ENCODE measurements around the gene LNPEP.
"Not testable (repeated sequence)": the region's sequence is repeated elsewhere in the genome, so short reads cannot be mapped to it uniquely, and the experiment has no call there.

Gene LNPEP

DNA sequence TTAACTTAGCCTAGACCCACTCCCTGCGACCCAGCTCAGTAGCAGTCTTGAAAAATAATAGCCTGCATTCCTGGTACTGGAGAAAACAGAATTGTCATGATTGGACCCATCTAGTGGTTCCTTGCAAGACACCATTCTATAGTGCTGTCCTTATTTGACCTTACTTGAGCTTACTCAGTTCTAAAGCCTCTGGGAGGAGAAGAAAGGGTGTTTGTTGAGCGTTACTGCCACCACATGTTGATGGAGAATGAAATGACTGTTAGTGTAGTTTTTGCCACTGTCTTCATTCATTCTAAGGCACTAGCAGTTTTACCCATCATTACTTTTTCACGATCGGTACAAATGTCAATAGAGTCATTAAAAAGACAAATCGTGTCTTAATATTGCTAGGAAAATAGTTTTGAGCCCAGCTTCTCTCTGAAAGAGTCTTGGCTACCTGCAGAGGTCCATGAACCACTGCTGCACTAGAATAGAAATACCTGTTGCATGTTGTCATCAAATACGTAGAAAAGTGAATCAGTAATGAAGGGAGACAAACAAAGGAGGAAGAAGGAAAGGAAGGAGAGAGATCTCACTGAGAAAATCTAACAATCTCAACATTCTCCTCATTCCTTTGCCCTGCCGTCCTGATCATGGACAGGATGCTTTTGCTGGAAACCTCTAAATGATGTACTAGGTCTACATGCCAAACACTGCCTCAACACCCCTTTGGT is 110.5 kb downstream of the LNPEP start:
- no peak for DNase-seq (ENCODE audit: low read depth in 2 of 3, low spot score in 2 of 3)

DNA sequence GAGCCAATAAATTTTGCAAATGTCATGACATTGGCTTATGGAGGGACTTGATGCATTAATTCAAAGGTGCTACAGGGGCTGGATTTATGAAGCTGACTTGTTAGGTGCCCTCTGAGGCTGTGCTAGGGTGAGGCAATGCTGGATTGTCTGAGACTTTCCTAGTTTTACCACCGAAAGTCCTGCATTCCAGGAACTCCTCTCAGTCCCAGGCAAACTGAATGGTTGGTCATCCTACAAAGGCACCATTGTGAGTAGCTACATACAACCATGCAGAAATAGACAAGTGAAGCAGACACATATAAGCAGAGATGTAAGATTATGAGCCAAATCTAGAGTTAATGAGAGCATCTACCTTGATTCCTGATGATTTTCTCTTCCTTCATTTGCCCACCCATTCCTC is 111.2 kb downstream of the LNPEP start:
- no peak for DNase-seq (ENCODE audit: low read depth in 2 of 3, low spot score in 2 of 3)

DNA sequence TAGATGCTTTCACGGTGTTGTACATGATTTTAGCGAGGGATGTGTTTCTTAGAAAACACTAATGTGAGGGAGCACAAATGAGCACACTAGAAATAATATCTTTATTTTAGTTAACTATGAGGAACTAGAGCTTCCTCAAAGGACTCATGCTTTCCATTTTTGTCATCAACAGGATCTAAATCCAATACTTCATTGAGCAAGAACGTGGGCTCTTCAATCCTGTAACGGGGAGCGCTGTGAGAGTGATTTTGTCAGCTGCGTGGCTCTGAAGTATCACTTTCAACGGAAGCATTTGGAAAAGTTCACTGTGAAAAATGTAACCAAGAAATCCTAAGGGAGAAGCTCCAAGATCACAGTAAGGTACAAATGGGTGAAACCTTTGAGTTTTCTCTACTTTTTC is 113.3 kb downstream of the LNPEP start:
- no peak for DNase-seq (ENCODE audit: low read depth in 2 of 3, low spot score in 2 of 3)

DNA sequence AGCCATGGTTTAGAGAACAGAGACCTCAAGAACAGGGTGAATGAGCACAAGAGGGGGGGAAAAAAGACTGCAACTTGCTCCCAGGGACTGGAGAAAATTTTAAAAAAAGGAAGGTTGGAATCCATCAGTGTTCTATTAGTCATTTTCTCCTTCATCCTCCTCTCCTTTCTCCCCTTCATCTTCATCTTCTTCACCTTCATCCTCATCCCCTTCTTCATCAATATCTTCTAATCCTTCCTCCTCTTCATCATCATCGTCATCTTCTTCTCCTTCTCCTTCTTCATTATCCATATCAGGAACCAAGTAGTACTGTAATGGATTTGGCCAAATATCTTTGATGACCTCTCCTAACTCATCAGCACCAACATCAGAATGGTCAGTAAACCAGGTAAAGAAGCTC is 120.4 kb downstream of the LNPEP start:
- DNase-seq (ENCODE audit: low read depth in 2 of 3, low spot score in 2 of 3): no peak

DNA sequence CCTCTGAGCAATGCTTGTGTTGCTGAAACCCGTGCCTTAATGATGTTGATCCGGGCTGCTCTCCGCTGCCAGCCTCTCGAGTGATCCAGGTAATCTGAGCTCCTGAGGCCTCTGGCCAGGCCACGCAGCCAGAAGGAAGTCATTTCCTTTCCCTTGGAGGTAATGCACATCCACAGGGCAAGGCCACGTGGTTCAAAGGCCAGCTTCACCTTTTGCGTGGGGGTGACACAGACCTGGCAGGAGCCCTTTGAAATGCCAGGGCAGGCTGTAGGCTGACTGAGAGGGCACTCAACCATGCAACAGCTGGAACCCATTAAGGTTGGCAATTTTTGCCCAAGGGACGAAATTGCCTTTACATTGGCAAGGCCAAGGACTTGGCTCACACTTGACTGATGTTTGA is 126.2 kb downstream of the LNPEP start:
- DNase-seq (ENCODE audit: low read depth in 2 of 3, low spot score in 2 of 3): no peak

DNA sequence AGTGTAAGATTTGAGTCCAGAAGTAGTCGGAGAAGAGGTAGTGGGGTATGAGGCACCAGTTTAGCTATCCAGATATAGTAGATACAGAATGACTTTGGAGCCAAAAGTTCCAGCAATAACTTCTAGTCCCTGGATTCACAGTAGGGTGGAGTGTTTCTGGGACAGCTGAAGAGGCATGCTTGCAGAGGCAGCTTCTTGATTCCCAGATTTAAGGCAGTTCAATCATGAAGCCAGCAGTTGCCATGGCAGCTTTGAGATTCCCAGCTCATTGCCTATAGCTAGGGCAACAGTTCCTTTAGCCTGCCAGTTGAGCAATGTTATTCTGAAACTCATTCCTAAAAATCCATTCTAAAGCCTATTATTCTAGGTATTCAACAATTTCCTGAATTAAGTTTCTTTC is 127.4 kb downstream of the LNPEP start:
- DNase-seq (ENCODE audit: low read depth in 2 of 3, low spot score in 2 of 3): no peak

DNA sequence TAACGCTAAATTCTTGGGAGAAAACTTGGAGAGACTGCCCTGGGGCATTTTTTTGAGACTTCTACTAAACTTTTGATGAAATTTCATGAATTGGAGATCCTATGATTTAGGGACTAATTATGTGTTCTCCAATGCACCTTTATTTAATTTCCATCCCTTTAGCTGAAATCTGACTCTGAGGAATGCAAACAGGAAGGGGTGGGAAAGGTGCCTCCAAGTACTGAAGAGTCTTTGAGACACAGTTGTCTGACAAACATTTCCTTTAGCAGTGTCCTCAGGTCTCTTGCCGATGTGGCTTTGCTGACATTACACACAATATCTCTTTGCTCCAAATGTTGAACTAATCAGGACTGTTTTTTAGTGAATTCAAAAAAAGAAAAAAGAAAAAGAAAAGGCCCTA is 129.6 kb downstream of the LNPEP start:
- DNase-seq (ENCODE audit: low read depth in 2 of 3, low spot score in 2 of 3): no peak

DNA sequence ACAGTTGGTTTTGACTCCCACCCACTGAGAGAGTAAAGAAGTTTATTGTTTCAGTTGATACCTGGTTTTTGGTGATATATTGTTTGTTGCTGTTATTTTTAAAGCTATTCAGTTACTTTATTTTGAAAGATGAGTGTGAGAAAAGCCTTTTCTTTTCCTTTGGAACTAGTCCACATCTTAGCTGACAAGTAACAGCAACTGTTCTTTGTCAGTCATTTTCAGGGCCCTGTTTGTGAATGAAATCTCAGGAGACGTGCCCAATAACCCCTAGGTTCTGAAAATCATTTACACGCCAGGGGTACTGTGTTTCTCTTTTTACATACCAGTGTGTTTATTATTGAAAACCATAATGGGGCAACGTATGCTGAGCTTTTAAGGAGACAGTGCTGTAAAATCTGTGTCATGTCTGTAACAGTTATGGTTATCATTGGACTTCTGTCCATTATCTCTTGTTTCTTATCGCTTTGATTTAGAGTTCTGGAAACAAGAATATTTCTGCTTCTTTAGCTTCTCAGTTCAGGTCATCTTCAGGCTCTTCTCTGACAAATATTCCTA is 131.5 kb downstream of the LNPEP start:
- DNase-seq (ENCODE audit: low read depth in 2 of 3, low spot score in 2 of 3): no peak

DNA sequence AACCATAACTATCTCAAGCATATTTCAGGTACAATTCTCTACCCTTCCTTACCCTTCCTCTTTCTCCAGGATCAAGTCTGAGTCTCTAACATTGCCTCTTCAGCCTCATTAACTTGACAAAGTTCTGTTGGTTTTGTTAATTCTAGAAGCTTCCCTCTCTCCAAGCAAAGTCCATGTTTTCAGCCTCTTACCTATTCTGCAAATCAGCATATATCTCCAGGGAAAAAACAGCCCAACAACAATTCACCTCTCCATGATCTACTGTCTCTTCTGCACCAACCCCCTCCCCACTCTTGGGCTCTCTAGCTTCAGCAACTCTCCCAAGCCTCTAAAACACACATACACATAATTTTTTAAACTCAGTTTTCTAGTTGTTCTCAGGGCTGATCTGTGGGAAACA is 134.4 kb downstream of the LNPEP start:
- DNase-seq (ENCODE audit: low read depth in 2 of 3, low spot score in 2 of 3): no peak

DNA sequence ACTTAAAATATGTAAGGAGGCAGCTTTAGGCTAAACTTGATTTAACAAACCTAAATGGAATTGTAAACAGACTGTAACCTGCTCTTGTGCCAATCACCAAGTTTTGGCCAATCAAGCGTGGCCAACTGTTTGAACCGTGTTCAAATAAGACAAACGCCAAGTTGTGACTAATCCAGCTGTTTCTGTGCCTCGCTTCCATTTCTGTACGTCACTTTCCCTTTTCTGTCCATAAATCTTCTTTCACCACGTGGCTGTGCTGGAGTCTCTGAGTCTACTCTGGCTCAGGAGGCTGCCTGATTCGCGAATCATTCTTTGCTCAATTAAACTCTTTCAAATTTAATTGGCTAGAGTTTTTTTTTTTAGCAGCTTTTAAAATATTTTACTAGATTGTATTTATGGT is 135.2 kb downstream of the LNPEP start:
- DNase-seq (ENCODE audit: low read depth in 2 of 3, low spot score in 2 of 3): no peak

DNA sequence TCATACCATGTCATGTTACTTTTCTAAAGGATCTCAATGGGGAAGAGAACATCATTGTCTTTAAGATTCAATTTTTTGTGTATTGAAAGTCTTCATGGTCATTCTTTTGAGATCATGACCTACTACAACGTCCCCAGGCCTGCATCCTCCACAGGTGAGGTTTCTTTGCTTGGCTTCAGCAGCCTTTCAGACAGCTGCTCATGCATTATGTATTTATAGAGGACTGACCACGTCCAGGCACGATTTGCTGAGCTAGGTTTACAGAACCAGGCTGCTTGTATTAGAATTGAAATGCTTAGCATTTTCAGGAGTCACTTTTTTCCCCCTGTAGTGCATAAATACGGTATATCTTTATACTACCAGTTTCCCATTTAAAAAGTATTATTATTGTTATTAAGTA is 136.1 kb downstream of the LNPEP start:
- no peak for DNase-seq (ENCODE audit: low read depth in 2 of 3, low spot score in 2 of 3)

DNA sequence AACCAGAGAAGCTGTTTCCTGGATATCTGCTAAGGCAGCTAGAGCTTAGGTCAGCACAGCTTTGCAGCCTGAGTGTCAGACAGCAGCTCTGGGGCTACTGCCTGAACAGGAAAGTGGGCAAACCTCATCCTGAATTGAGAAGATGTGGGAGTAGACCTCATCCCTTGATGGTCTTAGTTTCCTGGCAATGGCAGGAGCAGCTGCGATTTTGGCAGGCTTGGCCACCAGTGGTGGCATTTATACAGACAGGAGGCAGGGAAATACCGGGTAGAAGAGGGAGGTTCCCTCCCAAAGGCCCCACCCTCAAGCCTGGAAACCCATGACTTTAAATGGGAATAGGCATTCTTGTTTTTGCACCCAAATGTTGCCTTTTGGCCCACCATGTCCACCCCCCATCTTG is 136.8 kb downstream of the LNPEP start:
- DNase-seq (ENCODE audit: low read depth in 2 of 3, low spot score in 2 of 3): no peak

DNA sequence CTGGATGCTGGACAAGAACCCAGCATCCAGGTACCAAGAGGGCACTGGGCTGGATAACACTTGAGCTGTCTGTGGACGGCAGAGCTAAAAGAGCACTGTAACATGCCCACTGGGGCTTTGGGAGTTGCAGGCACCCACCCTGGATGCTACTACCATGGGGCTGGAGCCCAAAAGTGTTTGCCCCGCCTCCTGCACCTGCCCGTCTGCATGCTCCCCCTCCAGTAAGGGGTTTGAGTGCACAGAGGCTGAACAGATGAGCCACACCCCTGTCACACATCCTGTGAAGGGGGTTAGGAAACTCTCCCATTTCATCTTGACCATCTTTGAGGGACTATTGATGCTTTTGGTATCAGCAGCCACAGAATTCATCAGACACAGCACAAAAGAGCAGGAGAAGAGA is 137.5 kb downstream of the LNPEP start:
- DNase-seq (ENCODE audit: low read depth in 2 of 3, low spot score in 2 of 3): no peak

DNA sequence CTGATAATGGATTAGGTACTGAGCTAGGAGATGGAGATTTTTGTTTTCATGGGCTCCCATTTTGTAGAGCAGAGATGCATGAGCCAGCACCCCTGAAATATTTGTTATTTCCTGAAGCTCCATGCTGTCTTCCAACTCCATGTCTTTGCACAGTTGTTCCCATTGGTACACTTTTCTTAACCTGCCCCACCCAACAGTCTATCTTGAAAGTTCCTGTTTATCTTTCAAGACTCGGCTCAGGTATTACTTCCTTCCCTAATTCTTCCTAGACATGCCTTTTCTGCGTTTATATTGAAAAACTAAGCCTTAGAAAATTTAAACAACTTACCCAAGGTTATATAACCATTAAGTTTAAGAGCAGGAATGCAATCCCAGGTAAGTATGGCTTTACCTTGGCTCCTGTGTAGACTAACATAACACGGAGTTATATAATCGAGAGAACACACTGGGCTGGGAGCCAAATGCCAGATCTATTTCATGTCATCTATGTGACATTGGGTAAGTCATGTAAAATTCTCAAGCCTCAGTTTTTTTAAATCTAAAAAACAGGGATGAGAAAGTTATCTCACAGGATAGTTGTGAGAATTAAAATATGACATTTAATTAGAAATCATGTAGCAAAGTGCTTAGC is 139.1 kb downstream of the LNPEP start:
- no peak for DNase-seq (ENCODE audit: low read depth in 2 of 3, low spot score in 2 of 3)

DNA sequence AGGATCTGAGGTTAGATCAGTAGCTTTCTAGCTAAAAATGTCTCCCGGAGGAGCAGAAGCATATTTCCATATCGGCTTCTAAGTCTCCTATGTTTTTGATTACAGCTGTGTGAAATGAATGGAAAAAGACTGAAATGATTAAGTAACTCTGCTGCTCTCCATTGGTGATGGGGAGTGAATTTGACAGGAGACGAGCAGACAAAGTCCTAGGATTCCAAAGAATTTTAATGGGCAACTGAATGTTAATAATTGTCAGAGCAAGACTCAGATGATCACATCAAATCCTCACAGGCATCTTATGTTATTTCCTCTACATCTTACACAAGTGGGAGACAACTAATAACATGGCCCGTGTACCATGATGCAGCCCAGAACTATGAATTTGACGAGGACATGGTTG is 139.8 kb downstream of the LNPEP start:
- no peak for DNase-seq (ENCODE audit: low read depth in 2 of 3, low spot score in 2 of 3)

DNA sequence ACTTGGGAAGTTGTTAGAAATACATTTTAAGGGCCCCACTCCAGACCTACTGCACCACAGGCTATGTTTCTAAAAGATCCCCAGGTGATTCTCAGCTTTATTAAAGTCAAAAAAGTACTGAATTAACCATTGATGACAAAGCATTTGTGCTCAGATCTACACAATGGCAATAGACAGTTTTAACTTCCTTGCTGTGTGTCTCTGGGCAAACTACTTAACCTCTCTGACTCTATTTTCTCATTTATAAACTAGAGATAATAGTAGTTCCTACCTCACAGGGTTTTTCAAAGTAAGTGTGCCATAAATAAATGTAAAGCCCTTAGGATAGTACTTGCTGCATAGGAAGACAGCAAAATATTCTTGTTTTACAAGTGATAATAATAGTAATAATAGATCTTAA is 140.2 kb downstream of the LNPEP start:
- DNase-seq (ENCODE audit: low read depth in 2 of 3, low spot score in 2 of 3): no peak

DNA sequence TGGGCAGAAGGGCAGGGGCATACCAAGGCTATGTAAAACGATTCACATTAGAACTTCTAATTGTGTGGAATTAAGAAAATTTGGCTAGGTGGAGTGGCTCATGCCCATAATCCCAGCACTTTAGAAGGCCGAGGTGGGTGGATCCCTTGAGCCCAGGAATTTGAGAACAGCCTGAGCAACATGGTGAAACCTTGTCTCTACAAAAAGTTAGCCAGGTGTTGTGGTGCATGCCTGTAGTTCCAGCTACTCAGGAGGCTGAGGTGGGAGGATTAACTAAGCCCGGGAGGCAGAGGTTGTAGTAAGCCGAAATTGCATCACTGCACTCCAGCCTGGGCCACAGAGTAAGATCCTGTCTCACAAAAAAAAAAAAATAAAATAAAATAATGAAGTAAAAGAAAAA is 141.4 kb downstream of the LNPEP start:
- no peak for DNase-seq (ENCODE audit: low read depth in 2 of 3, low spot score in 2 of 3)

DNA sequence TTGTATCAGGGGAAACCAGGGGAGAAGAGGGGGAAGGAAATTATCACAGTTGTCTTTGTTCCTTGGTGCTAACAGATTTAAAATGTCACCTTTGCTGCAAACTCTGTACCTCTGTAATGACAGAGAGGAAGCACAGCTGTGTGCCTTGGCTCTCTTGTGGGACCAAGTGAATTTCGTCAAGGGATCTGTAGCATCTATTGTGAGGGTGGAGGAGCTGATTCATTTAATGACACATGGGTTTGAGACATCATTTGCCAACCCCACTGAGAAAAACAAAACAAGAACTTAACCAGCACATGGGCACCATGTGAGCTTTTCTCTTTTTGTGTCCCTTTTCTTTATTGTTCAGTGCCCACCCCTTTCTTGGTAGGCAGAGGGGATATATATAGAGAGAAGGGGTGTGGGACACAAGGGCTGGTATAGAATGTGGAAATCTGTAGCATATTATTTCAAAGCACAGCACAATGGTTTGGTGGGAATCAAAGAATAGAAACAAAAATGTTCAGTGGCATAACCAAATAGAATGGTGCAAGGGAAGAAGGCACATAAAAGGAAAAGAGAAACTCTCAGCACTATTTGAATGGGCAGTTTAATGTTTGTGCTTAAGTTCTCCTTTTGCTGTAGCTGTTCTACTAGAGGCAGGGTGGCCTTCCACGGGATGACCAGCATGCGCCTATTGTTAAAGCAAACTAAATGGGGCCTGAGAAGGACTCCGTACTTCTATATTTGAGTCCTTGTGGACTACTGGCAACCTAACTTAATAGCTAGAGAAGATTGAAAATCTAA is 143.3 kb downstream of the LNPEP start:
- DNase-seq (ENCODE audit: low read depth in 2 of 3, low spot score in 2 of 3): no peak

DNA sequence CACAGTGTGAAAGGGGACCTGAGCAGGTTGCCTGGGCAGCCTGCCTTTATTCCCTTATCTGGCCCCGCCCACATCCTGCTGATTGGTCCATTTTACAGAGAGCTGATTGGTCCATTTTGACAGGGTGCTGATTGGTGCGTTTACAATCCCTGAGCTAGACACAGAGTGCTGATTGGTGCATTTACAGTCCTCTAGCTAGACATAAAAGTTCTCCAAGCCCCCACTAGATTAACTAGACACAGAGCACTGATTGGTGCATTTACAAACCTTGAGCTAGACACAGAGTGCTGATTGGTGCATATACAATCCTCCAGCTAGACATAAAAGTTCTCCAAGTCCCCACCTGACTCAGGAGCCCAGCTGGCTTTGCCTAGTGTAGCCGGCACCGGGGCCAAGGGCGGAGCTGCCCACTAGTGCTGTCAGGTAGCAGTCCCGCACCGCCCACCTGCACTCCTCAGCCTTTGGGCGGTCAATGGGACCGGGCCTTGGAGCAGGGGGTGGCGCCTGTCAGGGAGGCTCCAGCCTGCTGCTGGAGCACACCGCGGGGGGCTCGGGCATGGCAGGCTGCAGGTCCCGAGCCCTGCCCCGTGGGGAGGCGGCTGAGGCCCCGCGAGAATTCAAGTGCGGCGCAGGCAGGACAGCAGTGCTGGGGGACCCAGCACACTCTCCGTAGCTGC is 149.0 kb downstream of the LNPEP start:
- not testable (repeated sequence) for DNase-seq (ENCODE audit: low read depth in 2 of 3, low spot score in 2 of 3)

DNA sequence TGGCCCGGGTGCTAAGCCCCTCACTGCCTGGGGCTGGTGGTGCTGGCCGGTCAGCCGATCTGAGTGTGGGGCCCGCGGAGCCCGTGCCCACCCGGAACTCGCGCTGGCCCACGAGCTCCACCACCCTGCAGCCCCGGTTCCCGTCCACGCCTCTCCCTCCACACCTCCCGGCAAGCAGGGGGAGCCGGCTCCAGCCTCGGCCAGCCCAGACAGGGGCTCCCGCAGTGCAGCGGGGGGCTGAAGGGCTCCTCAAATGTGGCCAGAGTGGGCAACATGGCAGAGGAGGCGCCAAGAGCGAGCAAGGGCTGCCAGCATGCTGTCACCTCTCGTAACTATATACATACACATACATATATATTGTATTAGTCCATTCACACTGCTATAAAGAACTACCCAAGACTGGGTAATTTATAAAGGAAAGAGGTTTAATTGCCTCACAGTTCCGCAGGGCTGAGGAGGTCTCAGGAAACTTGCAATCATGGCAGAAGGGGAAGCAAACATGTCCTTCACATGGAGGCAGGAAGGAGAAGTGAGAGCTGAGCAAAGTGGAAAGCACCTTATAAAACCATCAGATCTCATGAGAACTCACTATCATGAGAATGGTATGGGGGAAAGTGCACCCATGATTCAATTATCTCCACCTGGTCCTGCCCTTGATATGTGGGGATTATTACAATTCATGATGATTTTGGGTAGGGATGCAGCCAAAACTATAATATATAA is 149.7 kb downstream of the LNPEP start:
- no peak for DNase-seq (ENCODE audit: low read depth in 2 of 3, low spot score in 2 of 3)

All from activated CD8-positive, alpha-beta memory T cell treated with anti-CD3 and anti-CD28 coated beads for 48 hours (primary cell).